Pancreas (tissue), 10 donors: ENCODE data around the gene LPCAT1. TPM values are rescaled to one million over a fixed set of nuclear protein-coding genes. Genes with fewer than 3 reads are reported as not detected.

Experiments used
- ATAC-seq, 4 donors: fragments of 200-7000 bp; cut with Tn5 transposase; one replicate each; pipeline versions ENCODE4 v1.8.0 to v1.9.1; 2020; ENCODE audit warnings: mild to moderate bottlenecking in 4 of 4, moderate library complexity in 4 of 4
- DNase-seq, 6 donors: peaks; one replicate each; pipeline ENCODE4 v3.0.0-alpha.2; 2020
- FAIRE-seq: peaks from 2 replicates; lab custom pipeline; 2012; peaks lifted over from hg19 to GRCh38; lab: Jason Lieb, UNC
- H3K27ac ChIP-seq, 4 donors: fragments of 200-600 bp; sonication (generic); 1 replicate in 3 of 4; 2 replicates in 1 of 4; pipeline versions ENCODE4 v1.5.0 to v1.8.0; 2020
- H3K27me3 ChIP-seq, 4 donors: fragments of 200-600 bp; one replicate each; pipeline ENCODE4 v1.8.0; 2021
- H3K36me3 ChIP-seq, 3 donors: fragments of 200-600 bp; sonication (generic) in 1 of 3; one replicate each; pipeline versions ENCODE4 v1.5.0 to v1.8.0; 2020 to 2021
- H3K4me1 ChIP-seq, 3 donors: fragments of 200-600 bp; one replicate each; pipeline ENCODE4 v1.8.0; 2021
- H3K4me3 ChIP-seq, 4 donors: fragments of 200-600 bp; sonication (generic) in 2 of 4; one replicate each; pipeline versions ENCODE4 v1.5.0 to v1.8.0; 2020 to 2021
- H3K9me3 ChIP-seq, 4 donors: fragments of 200-600 bp; one replicate each; pipeline ENCODE4 v1.8.0; 2021
- CTCF ChIP-seq, 4 donors: fragments of 200-600 bp; sonication (generic) in 3 of 4; IDR thresholded peaks; one replicate each; pipeline versions ENCODE4 v1.5.0 to v1.8.0; 2021; ENCODE audit warnings: antibody characterized with exemption in 4 of 4
- WGBS, 2 donors: extraction: QIAGEN DNeasy Blood & Tissue Kit; methylation state at CpG; one replicate each; pipeline ENCODE4 v1.1.7; 2013; 5-methylcytosine and 5-hydroxymethylcytosine counted together
- intact Hi-C, 3 donors: fragments of 100-400 bp; cut with DNase I; formaldehyde crosslinking; loops; one replicate each; pipeline versions ENCODE4 v1.11.1 to v1.14.2; 2022
- polyA plus RNA-seq, 2 donors: library from polyadenylated mRNA; stranded (reverse); fragments of 200-250 nt; gene quantifications; one replicate each; pipeline ENCODE4 v1.2.3, GENCODE V29; 2013
- total RNA-seq, 6 donors: library from RNA; stranded (reverse); fragmentation: NEBNext Ultra II Directional in 4 of 6; extraction: Animal tissue kit (Norgen Biotek cat#: 25700) in 4 of 6; gene quantifications; one replicate each; pipeline versions ENCODE4 v1.2.1 to v1.2.4, GENCODE V29; 2021 to 2023
- donor health status: healthy with polysubstance abuse.
- donor health status: DM: no; HTN: no; CAD: no; lungs with moderate emphysema.
- donor health status: DM: no; HTN: no; CAD: no.
- donor health status: control.
- donor health status: control.
- donor health status: Bipolar disorder and iron deficiency.
- donor health status: DM: yes; HTN: yes; CAD: no.
- donor health status: DM: no; HTN: no; CAD: no.
- donor health status: DM: no; HTN: no; CAD: no.
- donor health status: DM: yes; HTN: yes; CAD: no.

The LPCAT1 gene
- total and polyA plus RNA-seq, 8 donors, result 6.5 to 26.1 (median 13.8) TPM

DNA sequence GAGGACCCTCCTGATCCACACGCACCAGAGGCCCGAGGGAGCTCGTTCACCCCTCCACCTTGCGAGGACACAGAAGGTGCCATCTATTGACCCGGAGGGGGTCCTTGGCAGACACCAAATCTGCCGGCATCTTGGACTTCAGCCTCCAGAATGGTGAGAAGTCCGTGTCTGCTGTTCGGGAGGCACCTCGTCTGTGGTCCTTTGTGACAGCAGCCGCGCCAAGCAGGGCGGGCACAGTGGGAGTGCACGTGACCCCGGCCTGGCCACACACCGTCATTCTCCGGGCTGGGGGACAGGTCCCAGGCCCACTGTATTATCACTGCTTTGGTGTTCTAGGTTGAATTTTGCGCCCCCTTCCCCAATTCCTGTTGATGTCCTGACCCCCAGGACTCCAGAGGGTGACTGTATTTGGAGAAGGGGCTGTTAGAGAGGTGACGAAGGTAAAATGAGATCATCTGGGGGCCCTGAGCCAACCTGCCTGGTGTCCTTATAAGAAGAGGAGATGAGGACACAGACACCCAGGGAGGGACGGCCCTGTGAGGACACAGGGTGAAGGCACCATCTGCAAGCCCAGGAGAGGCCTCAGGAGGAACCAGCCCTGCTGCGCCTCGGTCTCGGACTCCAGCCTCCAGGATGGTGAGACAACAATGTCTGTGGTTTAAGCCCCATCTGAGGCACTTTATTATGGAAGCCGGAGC is 15.7 kb downstream of the LPCAT1 start:
- intact Hi-C loops, result no loop called here
- WGBS, 2 donors, result 93% methylated on average over 23 of the region's 23 CpGs
- FAIRE-seq, result no peak

GRCh38 chr5:1507457-1507856 is 16.3 kb downstream of the LPCAT1 start:
- FAIRE-seq (no peak), DNase-seq (peak in 3 of 6 donors; percentile 7 to 38 (median 37)), ATAC-seq (no peak)
- no peaks in the 10 kb centered on the region for H3K9me3 ChIP-seq
- H3K4me1 ChIP-seq, result no peaks in the 10 kb centered on the region
- intact Hi-C loops, result no loop called here
- no peaks in the 10 kb centered on the region for H3K36me3 ChIP-seq
- WGBS, 2 donors, result 90 to 91% methylated on average over 17 of the region's 17 CpGs
- H3K27ac ChIP-seq, result no peak overlapping the region
- TF ChIP-seq CTCF (IDR thresholded peaks at IDR 0.05), result no peak
- no peak overlapping the region for H3K4me3 ChIP-seq
- no peaks in the 10 kb centered on the region for H3K27me3 ChIP-seq

More for the DNA sequence above, 15.7 kb downstream of the LPCAT1 start:
- ATAC-seq, result no peak
- Histone ChIP-seq H3K9me3 (no peaks in the 10 kb centered on the region), H3K4me3 (no peak overlapping the region), H3K36me3 (no peaks in the 10 kb centered on the region), H3K27me3 (no peaks in the 10 kb centered on the region), H3K4me1 (no peaks in the 10 kb centered on the region), H3K27ac (no peak overlapping the region)
- peak in 3 of 6 donors; percentile 8 to 44 (median 37) for DNase-seq
- TF ChIP-seq CTCF (IDR thresholded peaks at IDR 0.05), result no peak

GRCh38 chr5:1507014-1507375 is 16.8 kb downstream of the LPCAT1 start:
- Histone ChIP-seq H3K27ac (no peak overlapping the region), H3K9me3 (no peaks in the 10 kb centered on the region), H3K27me3 (no peaks in the 10 kb centered on the region), H3K4me3 (no peak overlapping the region), H3K36me3 (no peaks in the 10 kb centered on the region), H3K4me1 (no peaks in the 10 kb centered on the region)
- TF ChIP-seq CTCF (IDR thresholded peaks at IDR 0.05), result no peak
- intact Hi-C loops, result no loop called here
- FAIRE-seq (no peak), ATAC-seq (no peak), DNase-seq (peak in 2 of 6 donors; percentile 7 to 49)
- WGBS, 2 donors, result 94 to 97% methylated on average over 11 of the region's 11 CpGs

- peak in 3 of 6 donors; percentile 7 to 46 (median 44) for DNase-seq
- ATAC-seq, result no peak
- Histone ChIP-seq H3K9me3 (no peaks in the 10 kb centered on the region), H3K27me3 (no peaks in the 10 kb centered on the region), H3K4me3 (no peak overlapping the region), H3K36me3 (no peaks in the 10 kb centered on the region), H3K27ac (no peak overlapping the region), H3K4me1 (no peaks in the 10 kb centered on the region)
- no peak for TF ChIP-seq CTCF (IDR thresholded peaks at IDR 0.05)
- 82 to 86% methylated on average over 20 of the region's 20 CpGs for WGBS, 2 donors
- intact Hi-C loops, result no loop called here
- no peak for FAIRE-seq
Measured at GRCh38 chr5:1506242-1507013, 17.3 kb downstream of the LPCAT1 start.
